HG03135 (cell line): Measurements from ENCODE around the gene ODAM.
"Not testable (repeated sequence)": the region's sequence is repeated elsewhere in the genome, so short reads cannot be mapped to it uniquely, and the experiment has no call there.

Experiments
- ATAC-seq: cut with Tn5 transposase; IDR thresholded peaks from one replicate; pipeline ENCODE4 v1.9.1; 2021; ENCODE audit warnings: mild to moderate bottlenecking, moderate library complexity; ENCODE audit not compliant: unreplicated experiment

ODAM gene

DNA sequence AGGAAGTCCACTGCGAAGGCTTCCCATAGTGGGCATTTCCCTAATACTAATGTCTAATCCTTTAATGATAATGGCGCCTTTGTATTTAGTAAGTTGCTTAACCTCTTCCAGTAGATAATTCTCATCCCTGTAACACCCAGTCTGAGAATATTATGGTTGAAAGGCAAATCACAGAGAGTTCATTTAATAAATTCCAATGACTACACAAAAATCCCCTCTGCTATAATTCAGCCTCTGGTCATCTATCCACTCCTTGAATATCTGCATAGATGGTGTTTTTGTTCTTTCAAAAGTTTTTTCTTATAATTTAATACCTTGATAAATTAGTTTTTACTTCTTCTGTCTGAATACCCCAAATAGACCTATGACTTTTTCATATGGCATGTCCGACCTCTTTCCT lies 25.9 kb downstream of the ODAM start:
- not testable (repeated sequence) for ATAC-seq

DNA sequence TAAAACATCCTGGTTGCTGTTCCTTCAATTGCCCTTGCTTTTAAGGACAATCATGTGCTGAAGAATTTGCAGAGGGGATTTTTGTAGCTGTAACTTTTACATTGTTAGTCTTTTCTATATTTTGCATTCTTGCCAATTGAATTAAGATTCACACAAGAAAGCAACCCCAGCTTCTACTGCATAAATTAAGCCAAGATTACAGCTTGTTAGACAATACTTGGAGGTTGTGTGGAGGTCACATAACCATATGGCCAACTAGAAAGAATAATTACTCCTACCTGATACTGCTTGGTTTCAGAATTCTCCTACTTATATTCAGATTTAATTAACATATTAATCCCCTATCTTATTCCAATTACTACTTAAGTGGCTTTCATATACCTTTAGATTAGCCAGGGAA lies 26.3 kb downstream of the ODAM start:
- not testable (repeated sequence) for ATAC-seq

DNA sequence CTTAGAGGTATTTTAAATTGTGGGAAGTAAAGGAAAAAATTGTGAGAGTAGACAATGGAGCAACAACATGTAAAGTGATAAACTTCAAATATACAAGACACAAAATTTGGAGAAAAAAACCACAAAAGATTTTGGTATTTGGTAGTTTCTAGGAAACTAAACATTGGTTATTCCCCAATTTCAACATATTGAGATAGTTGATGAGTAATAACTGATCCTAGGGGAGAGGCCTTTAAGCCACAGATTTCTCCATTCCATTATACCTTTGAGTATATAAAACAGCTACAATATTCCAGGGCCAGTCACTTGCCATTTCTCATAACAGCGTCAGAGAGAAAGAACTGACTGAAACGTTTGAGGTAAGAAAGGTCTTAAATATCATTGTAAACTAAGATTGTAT lies 30.3 kb downstream of the ODAM start, which contains the start of gene FDCSP:
Gene FDCSP, plus strand, starts transcription at position 301 of the 400 bp plus-strand sequence. CDS start 5,071 bp downstream, outside the sequence.
- ATAC-seq, result no peak

DNA sequence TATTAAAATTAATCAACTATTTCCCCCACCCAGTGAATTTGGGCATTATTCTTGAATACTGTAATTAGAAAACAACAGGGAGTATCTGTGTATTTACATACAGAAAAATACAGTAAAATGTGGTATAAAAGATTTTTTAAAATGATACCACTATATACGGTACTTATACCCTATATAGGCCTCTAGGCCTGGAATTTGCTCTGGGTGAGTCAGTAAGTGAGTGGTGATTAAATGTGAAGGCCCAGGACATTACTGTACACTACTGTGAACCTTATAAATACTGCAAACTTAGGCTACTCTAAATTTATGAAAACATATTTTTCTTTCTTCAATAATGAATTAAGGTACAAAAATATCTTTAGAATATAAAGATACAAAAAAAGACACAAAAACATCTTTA lies 40.6 kb downstream of the ODAM start:
- ATAC-seq, result no peak

DNA sequence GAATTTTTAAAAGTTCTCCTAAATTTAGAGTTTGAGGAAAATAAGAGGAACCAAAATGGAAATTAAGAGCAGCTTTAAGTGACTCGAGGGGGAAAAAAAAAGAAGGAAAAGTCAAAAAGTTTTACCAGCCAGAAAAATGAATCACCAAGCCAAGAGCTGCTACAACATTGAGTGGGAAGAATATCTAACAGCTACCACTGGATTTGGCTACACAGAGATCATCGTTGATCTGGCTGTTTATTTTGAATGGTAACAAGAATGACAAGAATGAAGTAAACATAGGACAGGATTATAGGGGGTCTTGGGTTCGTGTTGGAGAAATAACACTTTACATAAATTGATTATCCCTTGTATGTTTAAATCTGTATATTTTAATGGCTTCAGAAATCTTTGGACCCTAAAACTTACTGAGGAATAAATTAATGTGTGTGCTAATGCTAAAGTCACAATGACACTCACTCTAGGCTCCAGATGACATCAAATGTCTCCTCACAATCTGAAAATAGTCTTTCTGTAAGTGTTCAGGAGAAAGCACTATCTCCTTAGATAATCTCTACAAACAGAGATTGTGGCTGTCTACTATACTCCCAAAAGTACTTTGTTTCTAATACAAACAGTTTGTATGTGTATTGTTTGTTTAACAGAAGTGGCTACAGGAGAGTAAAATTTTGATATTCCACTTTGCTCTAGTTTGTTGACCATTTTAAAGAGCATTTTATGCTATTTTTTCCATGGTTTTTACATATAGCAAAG lies 43.8 kb downstream of the ODAM start:
- no peak for ATAC-seq

DNA sequence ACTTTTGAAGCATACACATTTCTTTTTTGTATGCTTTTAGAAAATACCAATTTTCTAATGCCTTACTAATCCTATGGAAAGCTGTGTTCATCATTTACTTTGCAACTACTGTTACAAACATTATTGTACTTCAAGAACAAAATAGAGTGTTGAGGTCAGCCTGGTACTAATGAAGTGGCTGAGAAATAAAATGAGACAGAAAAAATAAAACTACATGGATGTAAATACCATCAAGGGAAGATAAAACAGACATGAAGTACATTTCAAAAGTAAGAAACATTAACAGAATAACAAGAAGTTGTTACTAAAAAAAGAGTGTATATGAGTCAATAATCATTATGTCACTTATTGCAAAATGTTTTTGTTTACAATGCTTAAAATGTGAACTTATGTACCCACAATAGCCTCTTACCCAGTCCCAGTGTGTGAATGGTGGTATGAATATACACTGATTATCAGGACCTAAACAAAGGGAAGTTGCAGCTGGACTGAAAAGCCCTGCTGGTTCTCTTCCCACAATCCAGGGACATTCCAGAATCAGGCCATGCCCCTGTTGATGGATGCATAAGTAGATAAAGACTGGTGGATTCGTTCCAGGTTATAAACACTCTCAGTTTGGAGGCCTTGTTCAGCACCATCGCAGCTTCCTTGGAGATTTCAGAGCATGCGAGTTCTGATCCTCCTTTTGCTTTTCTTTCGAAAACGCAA lies 44.5 kb downstream of the ODAM start:
- no peak for ATAC-seq

DNA sequence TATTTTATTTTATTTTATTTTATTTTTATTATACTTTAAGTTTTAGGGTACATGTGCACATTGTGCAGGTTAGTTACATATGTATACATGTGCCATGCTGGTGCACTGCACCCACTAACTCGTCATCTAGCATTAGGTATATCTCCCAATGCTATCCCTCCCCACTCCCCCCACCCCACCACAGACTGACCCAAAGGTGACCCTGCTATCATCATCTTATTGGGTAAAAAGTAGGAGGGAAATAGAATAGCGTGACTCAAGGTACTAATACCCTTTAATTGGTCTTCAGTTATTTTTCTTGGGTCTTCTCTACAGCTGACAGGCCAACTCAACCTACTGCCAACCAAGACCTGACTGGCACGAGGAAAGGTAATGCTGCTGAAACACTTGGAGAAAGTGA lies 46.8 kb downstream of the ODAM start, which contains the start of gene CSN3:
Gene CSN3, plus strand, starts transcription at position 301 of the 400 bp plus-strand sequence. CDS start 2,223 bp downstream, outside the sequence.
- ATAC-seq, result not testable (repeated sequence)

DNA sequence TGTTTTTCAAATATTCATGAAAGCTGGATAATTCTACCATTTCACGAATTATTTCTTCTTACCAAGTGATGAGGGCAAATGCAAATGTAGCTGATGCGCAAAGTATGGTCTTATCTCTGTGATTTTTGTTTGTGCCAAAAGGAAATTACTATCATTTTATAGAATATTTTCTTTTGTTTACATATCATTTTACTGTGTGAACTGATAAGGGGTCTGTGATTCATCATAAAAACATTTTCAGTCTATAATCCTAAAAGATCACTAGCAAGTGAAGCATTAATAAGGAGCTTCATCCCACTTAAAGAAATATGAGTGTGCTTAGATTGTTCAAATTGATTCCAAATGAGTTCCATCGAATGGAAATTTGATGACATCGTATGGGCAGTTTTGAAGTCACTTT lies 47.6 kb downstream of the ODAM start:
- ATAC-seq, result no peak

DNA sequence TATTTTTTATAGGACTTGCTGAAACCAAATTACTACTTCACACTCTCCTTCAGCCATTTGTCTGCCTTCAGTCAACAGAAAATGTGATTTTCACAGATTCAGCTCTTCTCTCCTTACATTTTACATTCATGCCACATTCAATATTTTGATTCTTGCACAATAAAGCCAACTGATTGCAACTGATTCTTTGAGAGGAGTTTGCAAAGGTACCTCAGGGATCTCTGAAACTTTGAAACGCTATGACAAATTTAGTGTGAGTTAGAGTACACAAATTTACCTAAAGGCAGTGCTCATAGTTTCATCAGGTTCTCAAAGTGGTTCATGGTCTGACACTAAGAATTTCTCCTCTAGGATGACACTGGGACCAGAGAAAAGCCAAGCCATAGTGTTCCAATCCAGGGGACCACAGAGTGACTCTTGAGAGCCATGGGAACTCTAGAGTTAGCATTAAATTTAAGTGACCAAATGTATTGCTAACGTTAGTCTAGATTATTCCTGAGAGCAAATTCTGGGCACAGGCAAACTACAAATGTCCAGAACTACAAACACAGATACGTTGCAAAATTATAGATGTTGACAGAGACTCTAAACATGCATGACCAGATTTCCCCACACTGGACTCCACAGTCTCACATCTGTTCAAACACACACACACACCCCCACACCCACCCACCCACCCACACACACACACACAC lies 55.9 kb downstream of the ODAM start:
- ATAC-seq, result no peak

DNA sequence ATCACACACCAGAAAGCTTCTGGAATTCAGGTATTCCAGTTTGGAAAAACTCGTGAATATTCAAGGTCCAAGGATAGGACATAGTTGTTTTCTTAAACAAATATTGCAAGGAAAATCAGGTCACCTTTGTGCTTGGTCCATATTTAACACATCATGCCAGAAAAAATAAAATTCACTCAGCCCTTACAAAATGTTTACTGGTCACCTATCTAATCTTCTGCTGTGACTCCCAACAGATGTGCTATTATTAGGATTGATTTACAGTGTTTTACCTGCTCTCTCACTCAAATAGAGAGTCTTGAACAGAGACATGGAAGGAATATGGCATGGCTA lies 56.4 kb downstream of the ODAM start:
- ATAC-seq, result no peak
